HG02759 (cell line): ENCODE results near the gene FAT4.

Experiments used
- ATAC-seq: cut with Tn5 transposase; IDR thresholded peaks from one replicate; pipeline ENCODE4 v1.9.1; 2021; ENCODE audit warnings: mild to moderate bottlenecking, moderate library complexity; ENCODE audit not compliant: unreplicated experiment

FAT4 gene, protein sequence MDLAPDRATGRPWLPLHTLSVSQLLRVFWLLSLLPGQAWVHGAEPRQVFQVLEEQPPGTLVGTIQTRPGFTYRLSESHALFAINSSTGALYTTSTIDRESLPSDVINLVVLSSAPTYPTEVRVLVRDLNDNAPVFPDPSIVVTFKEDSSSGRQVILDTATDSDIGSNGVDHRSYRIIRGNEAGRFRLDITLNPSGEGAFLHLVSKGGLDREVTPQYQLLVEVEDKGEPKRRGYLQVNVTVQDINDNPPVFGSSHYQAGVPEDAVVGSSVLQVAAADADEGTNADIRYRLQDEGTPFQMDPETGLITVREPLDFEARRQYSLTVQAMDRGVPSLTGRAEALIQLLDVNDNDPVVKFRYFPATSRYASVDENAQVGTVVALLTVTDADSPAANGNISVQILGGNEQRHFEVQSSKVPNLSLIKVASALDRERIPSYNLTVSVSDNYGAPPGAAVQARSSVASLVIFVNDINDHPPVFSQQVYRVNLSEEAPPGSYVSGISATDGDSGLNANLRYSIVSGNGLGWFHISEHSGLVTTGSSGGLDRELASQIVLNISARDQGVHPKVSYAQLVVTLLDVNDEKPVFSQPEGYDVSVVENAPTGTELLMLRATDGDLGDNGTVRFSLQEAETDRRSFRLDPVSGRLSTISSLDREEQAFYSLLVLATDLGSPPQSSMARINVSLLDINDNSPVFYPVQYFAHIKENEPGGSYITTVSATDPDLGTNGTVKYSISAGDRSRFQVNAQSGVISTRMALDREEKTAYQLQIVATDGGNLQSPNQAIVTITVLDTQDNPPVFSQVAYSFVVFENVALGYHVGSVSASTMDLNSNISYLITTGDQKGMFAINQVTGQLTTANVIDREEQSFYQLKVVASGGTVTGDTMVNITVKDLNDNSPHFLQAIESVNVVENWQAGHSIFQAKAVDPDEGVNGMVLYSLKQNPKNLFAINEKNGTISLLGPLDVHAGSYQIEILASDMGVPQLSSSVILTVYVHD (N-terminal part only)

DNA sequence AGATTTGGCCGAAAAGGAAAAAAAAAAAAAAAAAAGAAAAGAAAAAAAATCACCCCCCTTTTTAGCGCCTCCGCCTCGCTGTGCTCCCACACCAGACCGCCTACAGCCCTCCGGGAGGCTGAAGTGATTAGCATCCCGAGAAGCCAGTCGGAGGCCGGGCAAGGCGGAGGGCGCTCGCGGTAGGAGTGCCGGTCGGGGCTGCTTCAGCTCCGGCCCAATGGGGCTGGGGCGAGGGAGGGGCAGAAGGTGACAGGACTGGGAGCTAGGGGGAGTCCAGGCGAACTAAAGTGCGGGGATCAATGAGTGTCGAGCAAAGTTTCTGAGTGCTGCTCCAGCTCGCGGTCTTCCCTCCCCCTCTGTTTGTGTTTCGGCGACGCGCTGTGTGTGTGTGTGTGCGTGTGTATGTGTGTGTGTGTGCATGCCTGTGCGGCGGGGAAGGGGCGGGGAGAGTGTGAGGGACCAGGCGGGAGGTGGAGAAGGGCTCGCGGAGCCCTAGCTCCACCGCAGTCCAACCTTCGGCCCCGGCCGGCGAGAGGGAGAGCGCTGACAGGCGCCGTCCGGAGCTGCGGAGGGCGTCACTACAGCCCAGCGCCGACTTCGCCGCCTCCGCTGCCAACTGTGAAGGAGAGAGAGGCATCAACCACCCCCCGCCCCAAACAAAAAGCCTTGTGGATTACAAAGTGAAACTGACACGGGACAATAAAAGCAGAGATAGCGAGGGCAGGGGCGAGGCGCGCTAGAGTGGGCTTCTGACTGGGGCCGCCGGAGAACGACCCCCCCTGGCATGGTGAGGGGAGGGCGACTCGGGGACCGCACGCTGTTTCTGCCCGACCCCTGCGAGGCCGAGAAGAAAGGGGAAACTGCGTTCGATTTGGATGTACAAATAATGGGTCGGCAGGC is at the start of gene FAT4:
Gene FAT4 (plus strand): TSS at position 280 of the 900 bp plus-strand sequence. CDS start 1,457 bp downstream, outside the sequence.
- peak; percentile 89 for ATAC-seq

GRCh38 chr4:125265846-125266245 is 48.9 kb upstream of the FAT4 start:
- ATAC-seq, result no peak

DNA sequence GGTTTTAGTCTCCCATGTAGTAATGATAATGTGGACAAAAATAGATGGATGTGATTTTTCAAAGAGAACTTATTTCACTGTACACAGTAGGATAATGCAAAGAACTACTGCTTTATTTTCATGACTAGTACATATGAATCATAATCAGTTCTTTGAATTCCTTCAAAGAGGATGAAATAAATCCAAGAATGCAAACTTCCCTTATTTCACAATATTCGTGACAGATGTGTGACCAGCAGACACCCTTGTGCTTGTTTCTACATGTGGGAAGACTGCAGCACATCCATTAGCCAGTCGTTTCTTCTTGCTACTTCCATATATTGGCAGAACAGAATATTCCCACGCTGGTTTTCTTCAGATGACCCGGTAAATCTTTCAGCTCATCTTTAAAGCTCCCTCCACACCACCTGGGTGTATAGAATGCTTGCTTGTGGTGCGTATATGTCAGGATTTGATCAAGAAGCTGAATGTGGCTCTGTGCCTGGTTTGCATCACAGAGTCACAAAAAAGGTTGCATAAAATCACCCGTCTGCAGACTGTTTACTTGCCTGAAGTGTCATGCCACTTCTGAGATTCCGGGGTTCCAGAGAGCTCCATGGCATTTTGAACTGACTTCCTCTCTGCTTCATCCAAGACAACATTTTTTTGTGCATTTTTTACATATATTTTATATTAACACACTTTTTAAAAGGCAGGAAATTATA is 47.7 kb upstream of the FAT4 start:
- no peak for ATAC-seq

DNA sequence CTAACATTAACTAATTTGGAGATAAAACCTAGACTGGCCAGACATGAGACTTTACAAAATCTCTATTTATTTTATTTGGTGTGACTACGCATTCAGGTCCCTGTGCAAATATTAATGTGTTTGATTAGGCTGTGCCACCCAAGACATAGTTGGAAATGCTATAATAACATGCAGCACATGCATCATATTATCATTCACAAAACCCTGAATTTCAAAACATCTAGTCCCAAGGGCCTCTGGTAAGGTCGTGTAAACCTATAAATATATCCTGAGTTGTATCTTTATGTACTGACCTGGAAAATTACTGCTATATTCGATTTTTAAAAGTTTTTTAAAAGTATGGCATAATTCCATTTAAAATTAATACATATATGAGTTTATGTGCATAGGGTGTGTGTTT is 47.1 kb upstream of the FAT4 start:
- no peak for ATAC-seq

DNA sequence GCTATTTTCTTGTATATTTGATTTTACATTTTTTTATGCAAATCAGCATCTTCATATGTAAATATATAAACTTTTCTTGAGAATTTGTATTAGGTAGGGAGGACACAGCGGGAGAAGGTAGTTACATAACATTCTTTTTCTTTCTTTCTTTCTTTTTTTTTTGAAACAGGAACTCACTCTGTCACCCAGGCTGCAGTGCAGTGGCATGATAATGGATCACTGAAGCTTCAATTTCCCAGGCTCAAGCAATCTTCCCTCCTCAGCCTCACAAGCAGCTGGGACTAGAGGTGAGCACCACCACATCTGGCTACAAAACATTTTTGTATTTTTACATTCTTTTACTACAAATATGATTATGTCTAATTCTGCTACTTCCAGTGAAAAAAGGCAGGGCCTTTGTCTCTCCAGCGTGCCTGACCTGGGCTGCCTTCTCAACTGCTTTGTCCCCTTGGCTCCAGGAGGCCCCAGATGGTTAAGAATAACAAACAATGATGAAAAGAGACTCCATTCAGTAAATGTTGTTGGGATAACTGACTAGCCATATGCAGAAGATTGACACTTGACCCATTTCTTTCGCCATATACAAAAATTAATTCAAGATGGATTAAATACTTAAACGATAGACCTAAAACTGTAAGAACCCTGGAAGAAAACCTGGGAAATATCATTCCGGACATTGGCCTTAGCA is 46.5 kb upstream of the FAT4 start:
- no peak for ATAC-seq

DNA sequence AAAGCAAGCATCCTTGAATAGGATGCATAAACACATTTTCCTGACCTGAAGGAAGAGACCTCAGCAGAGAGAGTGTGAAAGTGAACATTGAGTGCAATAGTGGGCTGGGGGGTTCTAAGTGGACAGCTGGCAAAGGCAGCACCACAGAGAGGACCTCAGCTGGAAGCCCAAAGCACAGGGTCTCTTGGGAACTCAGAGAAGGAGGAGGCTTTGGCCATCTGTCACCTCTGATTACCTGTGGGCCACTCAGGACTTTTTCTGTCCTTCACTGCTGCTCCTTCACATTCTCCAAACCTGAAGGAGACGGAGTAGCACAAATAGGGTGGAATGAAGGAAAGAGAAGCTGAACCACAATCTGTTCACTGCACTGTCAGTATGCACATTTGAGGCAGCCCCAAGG is 37.9 kb upstream of the FAT4 start:
- ATAC-seq, result no peak

DNA sequence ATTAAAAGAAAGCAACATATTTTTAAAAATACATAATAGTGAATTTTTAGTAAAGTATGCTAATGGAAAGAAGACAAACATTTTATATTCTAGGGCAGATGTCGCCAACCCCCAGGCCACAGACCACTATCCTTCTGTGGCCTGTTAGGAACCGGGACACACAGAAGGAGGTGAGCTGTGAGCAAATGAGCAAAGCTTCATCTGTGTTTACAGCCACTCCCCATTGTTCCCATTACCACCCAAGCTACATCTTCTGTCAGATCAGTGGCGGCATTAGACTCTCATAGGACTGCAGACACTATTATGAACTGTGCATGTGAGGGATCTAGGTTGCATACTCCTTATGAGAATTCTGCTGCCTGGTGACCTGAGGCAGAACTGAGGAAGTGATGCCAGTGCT is 37.0 kb upstream of the FAT4 start:
- no peak for ATAC-seq

GRCh38 chr4:125280892-125281403 is 33.8 kb upstream of the FAT4 start:
- no peak for ATAC-seq

GRCh38 chr4:125283707-125284279 is 31.0 kb upstream of the FAT4 start:
- ATAC-seq, result peak; percentile 52

- ATAC-seq, result no peak
Observed at GRCh38 chr4:125297116-125297515, 17.6 kb upstream of the FAT4 start.

DNA sequence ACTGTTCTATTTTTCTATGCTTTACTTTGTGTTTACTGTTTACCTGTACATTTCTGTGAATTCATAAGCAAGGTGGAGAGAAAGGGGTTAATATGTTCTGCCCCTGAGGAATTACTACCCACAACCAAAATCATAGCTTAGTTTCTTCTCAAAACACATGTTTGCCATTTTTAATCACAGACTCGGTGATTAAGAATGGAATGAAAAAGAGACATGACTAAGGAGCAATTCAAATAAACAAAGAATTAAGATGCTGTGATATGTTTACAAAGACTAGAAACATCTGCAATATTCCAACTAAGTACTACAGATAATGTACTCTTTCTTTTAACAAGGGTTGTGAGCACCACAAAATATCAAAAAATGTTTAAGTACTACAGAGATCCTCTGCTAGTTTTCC is 11.7 kb upstream of the FAT4 start:
- no peak for ATAC-seq

DNA sequence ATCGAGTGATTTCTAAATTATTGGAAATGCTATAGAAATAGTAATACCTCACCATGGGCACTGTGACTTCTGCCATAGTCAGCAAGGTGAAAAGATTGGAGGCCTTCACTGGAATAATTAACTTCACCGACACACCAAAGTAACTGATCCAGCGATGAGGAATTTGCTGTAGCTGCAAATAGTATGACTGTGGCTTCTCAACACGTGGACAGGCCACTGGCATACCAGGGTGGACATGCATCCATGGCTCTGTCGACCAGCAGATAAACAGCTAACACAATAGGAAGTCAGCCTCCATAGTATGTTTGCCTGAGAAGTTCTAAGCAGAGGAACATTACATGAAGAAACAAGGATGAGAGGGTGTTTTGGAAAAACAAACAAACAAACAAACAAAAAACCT is 10.9 kb upstream of the FAT4 start:
- ATAC-seq, result no peak

DNA sequence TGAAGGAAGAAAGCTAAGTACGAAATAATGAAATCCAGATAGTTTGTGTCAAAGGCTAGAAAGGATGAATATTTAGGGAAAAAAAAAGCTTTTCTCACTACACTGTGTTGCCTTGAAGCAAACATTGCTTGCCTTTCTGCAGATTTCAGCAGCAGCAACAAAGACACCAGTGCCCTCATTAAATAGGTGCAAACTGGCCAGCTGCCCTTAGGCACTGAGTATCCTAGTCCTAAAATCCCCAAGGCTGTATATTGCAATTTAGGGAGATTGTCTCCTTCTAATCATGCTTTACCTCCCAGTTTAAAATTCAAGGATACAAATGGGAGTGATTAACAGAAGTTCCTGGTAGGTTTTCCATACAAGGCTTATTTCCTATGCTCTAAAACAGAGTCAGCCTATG is 8.6 kb upstream of the FAT4 start:
- ATAC-seq, result no peak

DNA sequence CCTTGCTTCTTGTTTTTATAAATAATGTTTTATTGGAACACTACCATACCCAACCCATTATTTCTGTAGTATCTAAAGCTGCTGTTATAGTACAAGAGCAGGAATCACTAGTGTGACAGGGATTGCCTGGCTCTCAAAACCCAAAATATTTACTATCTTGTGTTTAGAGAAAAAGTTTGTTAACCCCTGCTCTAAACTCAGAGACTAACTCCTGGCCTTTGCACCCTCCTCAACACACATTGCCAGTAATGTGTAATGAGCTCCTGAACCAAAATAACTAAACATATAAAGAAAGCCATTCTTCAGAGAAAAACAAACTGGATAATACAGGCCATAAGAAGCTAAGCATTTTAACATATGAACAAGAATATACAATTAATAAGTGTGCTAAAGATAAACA is 8.2 kb upstream of the FAT4 start:
- ATAC-seq, result no peak

DNA sequence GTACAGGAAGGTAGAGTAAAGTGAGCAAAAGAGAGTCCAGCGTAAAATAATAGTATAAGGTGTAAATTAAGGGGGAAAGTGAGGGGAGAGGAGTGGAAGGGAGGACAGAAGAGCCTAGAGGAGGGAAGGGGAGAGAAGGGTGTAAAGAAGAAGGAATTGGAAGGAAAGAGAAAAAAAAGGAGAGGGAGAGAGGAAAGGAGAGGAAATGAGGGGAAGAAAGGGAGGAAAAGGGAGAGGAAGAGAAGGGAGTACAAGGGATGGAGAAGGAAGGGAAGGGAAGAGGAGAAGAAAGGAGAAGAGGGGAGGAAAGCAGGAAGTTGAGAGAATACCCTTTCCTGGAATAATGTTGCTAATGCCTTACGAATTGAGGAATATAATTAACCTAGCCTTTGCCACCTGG is 3.3 kb upstream of the FAT4 start:
- ATAC-seq, result no peak

GRCh38 chr4:125313497-125313896 is 1.3 kb upstream of the FAT4 start:
- peak; percentile 41 for ATAC-seq

DNA sequence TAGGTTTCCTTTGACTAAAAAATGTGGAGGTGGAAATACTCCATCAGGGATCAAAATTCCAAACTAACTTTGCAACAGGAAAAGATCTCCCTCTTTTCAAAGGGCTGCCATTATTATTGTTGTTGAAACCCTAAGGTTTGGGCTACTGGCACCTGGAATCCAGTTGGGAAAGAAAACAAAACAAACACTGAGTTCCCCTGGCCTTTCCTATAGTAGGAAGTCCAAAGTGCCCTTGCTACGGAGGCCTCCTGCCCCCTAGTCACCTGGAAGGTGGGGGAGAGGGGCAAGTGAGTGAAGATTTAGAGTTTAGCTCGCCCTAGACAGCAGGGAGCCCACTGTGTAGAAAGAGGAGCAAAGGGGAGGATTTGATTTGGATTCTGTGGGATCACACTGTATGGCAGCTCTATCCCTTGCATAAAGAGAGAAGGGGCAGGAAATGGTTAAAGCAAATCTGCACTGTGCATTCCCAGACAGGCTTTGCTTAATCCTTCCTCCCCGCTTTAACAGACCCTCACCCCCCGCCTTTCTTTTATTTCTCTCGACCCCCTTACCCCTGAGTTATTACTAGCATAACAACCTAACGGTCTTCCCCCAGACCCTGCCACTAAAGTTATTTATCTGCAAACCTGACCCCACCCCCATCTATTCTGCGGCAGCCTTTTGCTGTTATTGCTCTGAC is 627 bp upstream of the FAT4 start:
- no peak for ATAC-seq

- peak; percentile 17 for ATAC-seq
Observed at GRCh38 chr4:125315576-125316400, 1.0 kb downstream of the FAT4 start.
